GM12872 (cell line): Measurements from ENCODE around the gene HEXIM1.
A peak's percentile ranks its signal among the peaks of the same experiment; 100 is the strongest.

Source experiments
- TF ChIP-seq, protein P1 (sequence below): IDR thresholded peaks from 3 replicates; pipeline ENCODE4 v1.5.1; 2011; ENCODE audit warnings: low read depth, mild to moderate bottlenecking, low read length, moderate library complexity; ENCODE audit not compliant: insufficient read depth

HEXIM1 gene

DNA sequence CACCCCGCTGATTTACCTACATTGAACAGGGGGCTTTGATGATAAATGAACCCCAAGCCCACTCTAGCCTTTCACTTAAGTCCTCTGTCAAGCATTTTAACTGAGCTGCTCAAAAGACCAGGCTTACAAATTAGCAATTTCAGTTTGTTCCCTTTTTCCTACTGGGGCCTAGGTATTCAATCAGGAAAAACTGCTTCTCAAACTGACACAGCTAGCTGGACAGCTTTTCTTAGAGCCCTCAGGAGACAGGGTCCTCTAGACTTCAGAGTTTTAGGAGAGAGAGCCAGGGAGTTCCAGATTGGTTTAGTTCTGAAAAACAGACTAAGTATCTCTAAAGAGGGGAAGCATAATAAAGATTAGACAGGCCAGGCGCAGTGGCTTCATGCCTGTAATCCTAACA, 7.2 kb downstream of the HEXIM1 start:
- TF ChIP-seq, protein P1, sequence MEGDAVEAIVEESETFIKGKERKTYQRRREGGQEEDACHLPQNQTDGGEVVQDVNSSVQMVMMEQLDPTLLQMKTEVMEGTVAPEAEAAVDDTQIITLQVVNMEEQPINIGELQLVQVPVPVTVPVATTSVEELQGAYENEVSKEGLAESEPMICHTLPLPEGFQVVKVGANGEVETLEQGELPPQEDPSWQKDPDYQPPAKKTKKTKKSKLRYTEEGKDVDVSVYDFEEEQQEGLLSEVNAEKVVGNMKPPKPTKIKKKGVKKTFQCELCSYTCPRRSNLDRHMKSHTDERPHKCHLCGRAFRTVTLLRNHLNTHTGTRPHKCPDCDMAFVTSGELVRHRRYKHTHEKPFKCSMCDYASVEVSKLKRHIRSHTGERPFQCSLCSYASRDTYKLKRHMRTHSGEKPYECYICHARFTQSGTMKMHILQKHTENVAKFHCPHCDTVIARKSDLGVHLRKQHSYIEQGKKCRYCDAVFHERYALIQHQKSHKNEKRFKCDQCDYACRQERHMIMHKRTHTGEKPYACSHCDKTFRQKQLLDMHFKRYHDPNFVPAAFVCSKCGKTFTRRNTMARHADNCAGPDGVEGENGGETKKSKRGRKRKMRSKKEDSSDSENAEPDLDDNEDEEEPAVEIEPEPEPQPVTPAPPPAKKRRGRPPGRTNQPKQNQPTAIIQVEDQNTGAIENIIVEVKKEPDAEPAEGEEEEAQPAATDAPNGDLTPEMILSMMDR = no peak

DNA sequence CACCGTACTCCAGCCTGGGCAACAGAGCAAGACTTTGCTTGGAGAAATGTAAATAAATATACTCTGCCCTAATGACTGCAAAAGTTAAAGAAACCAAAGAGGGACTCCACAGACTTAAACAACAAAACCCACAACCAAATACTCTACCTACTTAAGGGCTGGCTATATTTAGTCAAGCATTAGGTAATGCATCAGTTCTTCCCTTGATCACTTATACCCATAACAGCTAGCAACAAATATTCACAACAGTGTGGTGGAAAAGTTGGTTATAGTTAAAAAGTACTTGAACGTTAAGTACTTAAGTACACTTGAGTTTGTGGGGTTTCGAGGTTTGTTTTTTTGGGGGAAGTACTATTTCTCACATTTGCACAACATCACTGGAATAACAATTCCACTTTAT, 8.0 kb downstream of the HEXIM1 start:
- TF ChIP-seq, protein P1 = no peak

DNA sequence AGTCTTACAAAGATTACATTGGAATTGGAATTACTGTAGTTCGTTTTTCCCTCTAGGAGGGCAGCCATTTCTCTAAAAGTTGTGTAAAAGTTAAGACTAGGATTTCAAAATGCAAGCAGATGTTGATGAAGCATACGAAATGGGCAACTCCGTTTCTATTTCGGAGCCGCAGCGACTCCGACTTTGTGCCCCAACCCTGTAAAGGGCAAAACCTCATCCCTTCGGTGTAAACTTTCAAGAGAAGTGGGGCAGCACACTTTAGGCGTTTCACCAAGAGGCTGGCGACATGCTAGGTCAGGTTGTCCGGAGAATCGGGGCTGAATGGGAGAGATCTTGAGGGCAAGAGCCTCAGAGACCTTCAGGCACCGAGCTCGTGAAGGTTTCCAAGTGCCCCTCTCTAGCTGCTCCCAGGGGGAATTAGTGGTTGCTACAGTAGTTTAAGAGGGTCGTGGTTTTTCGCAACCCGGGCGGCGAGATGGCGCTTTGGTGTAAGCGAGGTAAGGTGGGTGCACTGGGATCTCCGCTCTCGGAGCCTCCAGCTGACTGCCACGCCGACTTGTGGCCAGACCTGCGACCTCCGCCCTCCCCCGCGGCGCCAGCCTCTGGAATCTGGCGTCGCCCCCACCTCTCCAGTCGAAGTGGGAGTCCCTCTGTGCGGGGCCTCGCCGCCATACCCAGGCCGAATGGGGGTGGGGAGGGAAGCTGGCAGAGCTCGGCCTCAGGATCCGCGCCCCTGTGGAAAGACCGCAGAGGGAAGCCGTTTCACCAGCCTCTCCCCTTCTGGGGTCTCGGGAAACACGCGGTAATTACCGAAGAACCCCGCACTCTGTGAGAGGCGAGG, 12.4 kb downstream of the HEXIM1 start:
- TF ChIP-seq, protein P1 = peak; percentile 30; the same call in 1 of the 3 replicates

DNA sequence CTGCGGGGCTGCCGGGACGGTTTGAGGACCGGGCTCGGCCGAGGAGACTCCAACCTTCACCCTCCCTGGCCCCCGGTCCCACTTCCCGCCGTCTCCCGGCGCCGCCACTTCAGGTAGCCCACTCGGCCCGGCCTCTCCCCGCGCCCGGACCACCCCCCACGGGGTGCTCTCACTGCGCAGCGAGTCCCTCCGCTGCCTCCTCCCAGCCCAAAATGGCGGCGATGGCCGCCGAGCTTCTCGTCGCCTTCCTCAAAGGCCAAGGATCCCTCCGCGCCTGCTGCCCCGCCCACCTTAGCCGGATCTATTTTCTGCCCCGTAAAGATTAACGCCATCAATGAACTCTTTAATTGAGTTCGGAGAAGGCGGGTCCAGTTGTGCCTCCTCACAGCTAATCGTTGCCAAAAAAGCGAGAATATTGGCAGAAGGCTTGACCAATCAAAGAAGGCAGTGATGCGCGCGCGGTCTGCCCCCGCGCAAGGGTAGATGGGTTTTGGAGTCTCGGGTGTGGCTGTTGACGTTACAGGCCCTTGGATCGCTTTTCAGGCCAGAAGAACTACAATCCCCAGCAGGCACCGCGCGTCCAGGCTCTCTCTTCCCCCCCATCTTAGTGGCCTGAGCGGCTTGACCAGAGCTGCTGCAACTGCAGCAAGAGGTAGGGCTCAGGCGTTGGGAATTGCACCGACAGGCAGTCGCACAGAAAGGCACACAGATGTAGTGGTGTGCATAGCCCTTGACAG, 13.2 kb downstream of the HEXIM1 start, which contains the start of gene HEXIM2:
HEXIM2 (plus strand) TSS at position 588 of the 737 bp plus-strand sequence. CDS start 919 bp downstream, outside the sequence.
- TF ChIP-seq, protein P1 = no peak

DNA sequence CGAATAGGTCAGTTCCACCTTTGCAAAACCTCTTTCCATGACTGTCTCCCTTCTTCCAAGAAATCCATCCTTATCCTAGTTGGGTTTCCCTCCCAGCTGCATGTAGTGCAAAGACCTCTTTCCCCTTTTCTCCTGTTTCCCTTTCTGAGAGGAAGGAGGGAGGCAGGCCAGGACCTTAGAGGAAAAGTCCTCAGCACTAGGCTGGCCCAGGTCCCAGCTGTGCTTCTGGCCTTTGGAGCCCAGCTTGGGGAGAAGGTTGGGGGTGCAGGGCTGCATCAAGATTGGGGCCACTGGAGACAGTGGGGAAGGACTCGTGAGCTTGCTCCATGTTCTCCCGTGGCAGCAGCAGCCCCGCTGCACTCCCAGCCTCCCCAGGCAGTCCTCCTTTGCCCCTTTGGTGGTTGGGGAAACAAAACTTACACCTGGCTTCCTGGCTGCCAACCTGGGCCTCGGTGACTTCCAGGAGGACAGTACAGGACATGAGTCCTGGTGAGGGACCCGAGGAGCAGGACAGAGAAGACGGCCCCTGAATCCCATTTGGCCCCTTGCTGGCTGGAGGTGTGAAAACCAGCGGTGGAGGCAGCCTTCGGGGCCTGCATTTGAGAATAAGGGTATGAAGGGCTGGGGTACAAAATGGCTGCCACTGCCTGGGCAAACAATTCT, 13.9 kb downstream of the HEXIM1 start:
- TF ChIP-seq, protein P1 = no peak

DNA sequence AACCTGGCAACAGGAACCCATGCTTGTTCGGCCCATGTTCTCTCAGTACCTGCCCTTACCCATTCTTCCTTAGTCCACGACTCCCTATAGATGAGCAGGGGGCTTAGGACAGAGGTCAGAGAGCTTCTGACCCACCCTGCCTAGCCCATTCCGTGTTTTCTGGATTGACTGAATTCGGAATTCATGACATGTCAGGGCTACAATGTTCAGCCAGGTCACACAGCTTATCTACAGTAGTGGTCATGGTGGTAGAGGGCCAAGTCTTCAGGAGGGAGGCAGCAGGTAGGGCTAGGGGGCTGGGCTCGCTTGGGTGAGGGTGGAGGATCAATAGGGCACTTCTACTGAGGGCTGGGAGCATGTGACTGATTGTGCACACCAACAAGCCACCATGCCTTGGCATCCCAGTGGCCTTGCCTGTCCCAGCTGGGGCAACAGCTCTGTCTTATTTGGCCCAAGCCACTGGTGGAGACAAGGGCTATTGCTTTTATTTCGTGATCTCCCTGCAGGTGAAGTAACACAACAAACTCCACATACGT, 16.5 kb downstream of the HEXIM1 start:
- TF ChIP-seq, protein P1 = no peak
